ENCODE data around the gene GFY. TPM values are rescaled to one million over a fixed set of nuclear protein-coding genes. Genes with fewer than 3 reads are reported as not detected.

GFY gene
- total RNA-seq, 4 donors from 2014 or later: not detected

GRCh38 chr19:49450405-49450804 lies 25.2 kb downstream of the GFY start:
- no peak for TF ChIP-seq CTCF (IDR thresholded peaks at IDR 0.05; ENCODE audit: low read depth)

- TF ChIP-seq CTCF (IDR thresholded peaks at IDR 0.05; ENCODE audit: low read depth): no peak
Measured at GRCh38 chr19:49451430-49452181, 26.4 kb downstream of the GFY start, which contains the start of gene PIH1D1. Gene PIH1D1, minus strand, starts transcription at chr19:49451814. Its CDS starts 240 bp downstream, at chr19:49451574.

GRCh38 chr19:49453013-49453756 lies 28.0 kb downstream of the GFY start, which contains the start of gene ALDH16A1:
Gene ALDH16A1, plus strand, starts transcription at chr19:49453225. Its CDS starts 107 bp downstream, at chr19:49453332.
- no peak for TF ChIP-seq CTCF (IDR thresholded peaks at IDR 0.05; ENCODE audit: low read depth)

GRCh38 chr19:49453757-49454240 lies 28.6 kb downstream of the GFY start:
- TF ChIP-seq CTCF (IDR thresholded peaks at IDR 0.05; ENCODE audit: low read depth): no peak

GRCh38 chr19:49455773-49456172 lies 30.6 kb downstream of the GFY start:
- no peak for TF ChIP-seq CTCF (IDR thresholded peaks at IDR 0.05; ENCODE audit: low read depth)

- TF ChIP-seq CTCF (IDR thresholded peaks at IDR 0.05; ENCODE audit: low read depth): no peak
Measured at GRCh38 chr19:49456326-49456725, 31.1 kb downstream of the GFY start.

GRCh38 chr19:49458567-49458903 lies 33.3 kb downstream of the GFY start:
- no peak for TF ChIP-seq CTCF (IDR thresholded peaks at IDR 0.05; ENCODE audit: low read depth)

All from subcutaneous adipose tissue (tissue), 4 donors.